NT2/D1 (cell line): ENCODE results near the gene KRT82.

Experiments used
- SUZ12 ChIP-seq: IDR thresholded peaks from 2 replicates; pipeline ENCODE4 v1.6.1; 2011; ENCODE audit not compliant: insufficient read length, insufficient read depth; ENCODE audit errors: extremely low read depth
- YY1 ChIP-seq: IDR thresholded peaks from 2 replicates; pipeline ENCODE4 v1.6.1; 2011; ENCODE audit not compliant: insufficient read length, insufficient read depth
- ZNF274 ChIP-seq: IDR thresholded peaks from 2 replicates; pipeline ENCODE4 v1.6.1; 2011; ENCODE audit warnings: mild to moderate bottlenecking, low read depth, low read length

DNA sequence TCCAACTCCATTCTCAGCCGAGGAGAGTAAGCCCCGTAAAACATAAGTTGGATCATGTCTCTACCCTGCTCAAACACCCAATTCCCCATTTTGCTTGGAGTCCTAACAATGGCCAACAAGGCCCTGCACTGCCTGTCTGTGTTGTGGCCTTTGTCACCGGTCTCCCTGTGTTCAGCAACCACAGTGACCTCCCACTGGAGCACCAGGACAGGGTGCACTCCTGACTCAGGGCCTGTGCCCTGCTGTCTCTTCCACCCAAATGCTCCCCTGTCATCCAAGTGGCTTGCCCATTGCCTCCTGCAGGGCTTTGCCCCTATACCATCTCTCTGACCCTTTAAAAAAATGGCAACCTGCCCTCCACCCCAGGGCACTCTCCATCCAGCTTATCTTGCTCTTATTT, 34.4 kb downstream of the KRT82 start:
- TF ChIP-seq YY1: no peak
- no peak for TF ChIP-seq ZNF274
- no peak for TF ChIP-seq SUZ12
